ENCODE data around the gene CGB7. TPM values are rescaled to one million over a fixed set of nuclear protein-coding genes. Genes with fewer than 3 reads are reported as not detected.
"Not testable (repeated sequence)": the region's sequence is repeated elsewhere in the genome, so short reads cannot be mapped to it uniquely, and the experiment has no call there.

CGB7 gene
- total RNA-seq, 1 donor from 2014 or later: 1.1 TPM

DNA sequence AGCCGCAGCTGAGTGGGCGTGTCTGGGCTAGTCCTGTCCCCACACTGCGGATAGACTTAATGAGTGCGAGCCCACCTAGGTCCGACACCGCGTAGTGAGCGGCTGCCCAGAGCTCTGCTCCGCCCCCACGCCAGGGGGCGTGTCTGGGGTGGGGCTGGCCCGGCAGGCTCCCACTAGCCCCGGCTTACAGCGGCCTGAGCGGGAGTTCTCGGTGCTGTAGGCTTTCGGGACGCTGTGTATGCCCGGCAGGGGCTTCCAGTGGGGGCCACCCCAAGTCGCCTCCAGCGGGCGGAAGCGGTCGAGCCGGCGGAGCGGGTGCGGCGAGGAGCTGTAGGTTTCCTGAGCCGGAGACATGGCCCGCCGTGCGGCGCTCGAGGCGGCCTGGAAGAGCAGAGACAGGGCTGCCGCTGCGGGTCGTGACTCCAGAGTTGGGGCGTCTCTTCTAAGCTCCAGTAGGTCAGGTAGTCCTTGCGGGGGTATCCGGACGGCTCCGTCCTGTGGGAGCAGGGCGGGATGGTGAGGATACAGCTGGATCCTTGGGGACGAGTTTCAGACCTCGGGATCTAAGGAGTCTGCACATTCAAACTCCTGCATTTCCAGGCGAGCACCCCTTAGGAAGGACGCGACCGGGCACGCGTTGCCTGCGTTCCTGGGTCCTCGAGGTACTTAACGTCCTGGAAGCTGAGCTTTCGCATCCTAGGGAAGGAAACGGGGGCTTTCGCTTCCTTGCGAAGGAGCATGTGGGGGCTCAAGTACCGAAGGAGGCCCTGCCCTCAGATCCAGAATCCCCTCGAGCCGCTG, 1.2 kb downstream of the CGB7 start:
- TF ChIP-seq, protein P1, sequence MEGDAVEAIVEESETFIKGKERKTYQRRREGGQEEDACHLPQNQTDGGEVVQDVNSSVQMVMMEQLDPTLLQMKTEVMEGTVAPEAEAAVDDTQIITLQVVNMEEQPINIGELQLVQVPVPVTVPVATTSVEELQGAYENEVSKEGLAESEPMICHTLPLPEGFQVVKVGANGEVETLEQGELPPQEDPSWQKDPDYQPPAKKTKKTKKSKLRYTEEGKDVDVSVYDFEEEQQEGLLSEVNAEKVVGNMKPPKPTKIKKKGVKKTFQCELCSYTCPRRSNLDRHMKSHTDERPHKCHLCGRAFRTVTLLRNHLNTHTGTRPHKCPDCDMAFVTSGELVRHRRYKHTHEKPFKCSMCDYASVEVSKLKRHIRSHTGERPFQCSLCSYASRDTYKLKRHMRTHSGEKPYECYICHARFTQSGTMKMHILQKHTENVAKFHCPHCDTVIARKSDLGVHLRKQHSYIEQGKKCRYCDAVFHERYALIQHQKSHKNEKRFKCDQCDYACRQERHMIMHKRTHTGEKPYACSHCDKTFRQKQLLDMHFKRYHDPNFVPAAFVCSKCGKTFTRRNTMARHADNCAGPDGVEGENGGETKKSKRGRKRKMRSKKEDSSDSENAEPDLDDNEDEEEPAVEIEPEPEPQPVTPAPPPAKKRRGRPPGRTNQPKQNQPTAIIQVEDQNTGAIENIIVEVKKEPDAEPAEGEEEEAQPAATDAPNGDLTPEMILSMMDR (IDR thresholded peaks at IDR 0.05; ENCODE audit: insufficient read depth, low read length, severe bottlenecking): peak; percentile 43
- DNase-seq (ENCODE audit: low read depth) (peak; percentile 57), FAIRE-seq (peak; percentile 55)
- H3K27me3 ChIP-seq (ENCODE audit: control insufficient read depth, insufficient read depth, low read length): no peaks in the 10 kb centered on the region
- peak overlapping the region; percentile 57 for H3K4me3 ChIP-seq (ENCODE audit: low read depth, low read length)
- peaks cover 2% of the 10 kb centered on the region for H3K36me3 ChIP-seq (ENCODE audit: control insufficient read depth, insufficient read depth, low read length)

DNA sequence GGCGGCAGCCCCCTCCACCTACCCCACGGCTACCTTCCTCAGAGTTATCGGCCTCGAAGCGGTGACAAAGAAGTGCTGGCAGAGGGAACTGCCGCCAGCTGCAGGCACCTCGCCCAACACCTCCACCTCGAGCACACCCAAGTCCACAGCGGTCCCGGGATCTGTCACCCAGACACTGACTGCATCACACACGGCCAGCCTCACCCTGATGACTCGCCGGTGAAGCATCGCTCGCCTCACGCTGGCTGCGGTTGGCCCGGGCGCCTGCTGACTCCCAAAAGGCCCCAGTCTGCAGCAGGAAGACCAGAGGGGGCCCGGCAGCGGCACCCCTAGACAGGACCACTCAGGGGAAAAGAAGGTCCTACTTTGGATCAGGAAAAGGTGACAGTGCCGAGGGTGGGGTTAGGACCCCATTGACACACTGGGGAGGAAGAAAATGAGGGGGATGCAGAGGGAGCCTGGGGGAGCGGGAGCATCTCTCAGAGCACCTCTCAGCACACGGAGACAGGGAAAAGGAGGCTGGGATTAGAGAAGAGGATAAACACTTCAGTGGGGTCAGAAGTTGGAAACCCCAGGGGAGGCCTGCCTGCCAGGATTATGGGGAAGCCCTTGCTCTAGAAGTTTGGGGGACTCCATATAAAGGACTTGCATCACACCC, 7.0 kb downstream of the CGB7 start:
- DNase-seq (ENCODE audit: low read depth): peak; percentile 83
- FAIRE-seq; H3K27me3 ChIP-seq (ENCODE audit: control insufficient read depth, insufficient read depth, low read length); H3K36me3 ChIP-seq (ENCODE audit: control insufficient read depth, insufficient read depth, low read length); H3K4me3 ChIP-seq (ENCODE audit: low read depth, low read length): not testable (repeated sequence)

DNA sequence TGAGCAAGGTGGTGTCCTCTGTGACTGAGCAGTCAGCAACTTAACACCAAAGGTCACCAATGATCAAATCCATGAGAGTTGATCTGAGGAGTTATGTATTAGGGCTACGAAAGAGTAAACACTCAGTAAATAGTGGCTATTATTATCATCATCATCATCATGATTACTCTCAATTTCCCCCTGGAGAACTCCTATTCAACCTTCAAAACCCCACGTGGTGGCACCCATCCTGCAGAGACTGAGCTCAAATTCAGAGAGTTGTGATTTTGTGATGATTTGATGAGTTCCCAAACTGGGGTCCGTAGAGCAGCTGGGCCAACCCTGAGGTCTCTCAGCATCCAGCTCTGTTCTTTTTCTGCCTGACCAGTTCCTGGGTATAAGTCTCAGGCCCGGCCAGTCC, 7.7 kb downstream of the CGB7 start:
- FAIRE-seq; H3K36me3 ChIP-seq (ENCODE audit: control insufficient read depth, insufficient read depth, low read length); H3K4me3 ChIP-seq (ENCODE audit: low read depth, low read length); H3K27me3 ChIP-seq (ENCODE audit: control insufficient read depth, insufficient read depth, low read length); DNase-seq (ENCODE audit: low read depth): not testable (repeated sequence)

DNA sequence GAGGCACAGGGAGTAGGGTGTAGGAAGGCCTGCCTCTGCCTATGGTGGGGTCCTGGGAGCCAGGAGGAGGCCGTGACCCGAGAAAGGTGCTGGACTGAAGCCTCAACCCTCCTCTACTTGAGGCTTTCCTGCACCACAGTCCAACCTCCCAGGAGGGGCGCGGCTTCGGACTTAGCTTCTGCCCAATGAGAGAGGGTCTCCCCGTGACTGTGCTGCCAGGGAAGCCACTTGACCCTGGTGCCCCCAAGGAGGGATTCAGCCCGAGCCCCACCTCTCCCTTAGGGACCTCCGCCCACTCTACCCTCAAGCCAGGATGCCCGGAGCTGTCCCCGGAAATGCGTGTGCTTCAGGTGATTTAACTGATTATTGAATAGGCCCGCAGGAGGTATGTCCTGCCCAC, 8.5 kb downstream of the CGB7 start, which contains the start of gene CGB8:
CGB8 (minus strand) TSS at position 101 of the 400 bp plus-strand sequence. CDS start 372 bp downstream, outside the sequence.
- not testable (repeated sequence) for H3K36me3 ChIP-seq (ENCODE audit: control insufficient read depth, insufficient read depth, low read length); DNase-seq (ENCODE audit: low read depth); FAIRE-seq; H3K4me3 ChIP-seq (ENCODE audit: low read depth, low read length); H3K27me3 ChIP-seq (ENCODE audit: control insufficient read depth, insufficient read depth, low read length)

DNA sequence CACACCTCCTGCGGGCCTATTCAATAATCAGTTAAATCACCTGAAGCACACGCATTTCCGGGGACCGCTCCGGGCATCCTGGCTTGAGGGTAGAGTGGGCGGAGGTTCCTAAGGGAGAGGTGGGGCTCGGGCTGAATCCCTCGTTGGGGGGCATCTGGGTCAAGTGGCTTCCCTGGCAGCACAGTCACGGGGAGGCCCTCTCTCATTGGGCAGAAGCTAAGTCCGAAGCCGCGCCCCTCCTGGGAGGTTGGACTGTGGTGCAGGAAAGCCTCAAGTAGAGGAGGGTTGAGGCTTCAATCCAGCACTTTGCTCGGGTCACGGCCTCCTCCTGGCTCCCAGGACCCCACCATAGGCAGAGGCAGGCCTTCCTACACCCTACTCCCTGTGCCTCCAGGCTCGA, 14.0 kb downstream of the CGB7 start, which contains the start of gene CGB5:
CGB5 (plus strand) TSS at position 301 of the 400 bp plus-strand sequence. CDS start 362 bp downstream, outside the sequence.
- not testable (repeated sequence) for FAIRE-seq; H3K27me3 ChIP-seq (ENCODE audit: control insufficient read depth, insufficient read depth, low read length); H3K4me3 ChIP-seq (ENCODE audit: low read depth, low read length); DNase-seq (ENCODE audit: low read depth); H3K36me3 ChIP-seq (ENCODE audit: control insufficient read depth, insufficient read depth, low read length)

DNA sequence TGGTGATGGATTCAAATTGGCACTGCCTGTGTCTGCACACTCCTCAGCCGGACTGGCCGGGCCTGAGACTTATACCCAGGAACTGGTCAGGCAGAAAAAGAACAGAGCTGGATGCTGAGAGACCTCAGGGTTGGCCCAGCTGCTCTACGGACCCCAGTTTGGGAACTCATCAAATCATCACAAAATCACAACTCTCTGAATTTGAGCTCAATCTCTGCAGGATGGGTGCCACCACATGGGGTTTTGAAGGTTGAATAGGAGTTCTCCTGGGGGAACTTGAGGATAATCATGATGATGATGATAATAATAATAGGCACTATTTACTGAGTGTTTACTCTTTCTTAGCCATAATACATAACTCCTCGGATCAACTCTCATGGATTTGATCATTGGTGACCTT, 14.9 kb downstream of the CGB7 start:
- not testable (repeated sequence) for FAIRE-seq; H3K4me3 ChIP-seq (ENCODE audit: low read depth, low read length); H3K36me3 ChIP-seq (ENCODE audit: control insufficient read depth, insufficient read depth, low read length); DNase-seq (ENCODE audit: low read depth); H3K27me3 ChIP-seq (ENCODE audit: control insufficient read depth, insufficient read depth, low read length)

DNA sequence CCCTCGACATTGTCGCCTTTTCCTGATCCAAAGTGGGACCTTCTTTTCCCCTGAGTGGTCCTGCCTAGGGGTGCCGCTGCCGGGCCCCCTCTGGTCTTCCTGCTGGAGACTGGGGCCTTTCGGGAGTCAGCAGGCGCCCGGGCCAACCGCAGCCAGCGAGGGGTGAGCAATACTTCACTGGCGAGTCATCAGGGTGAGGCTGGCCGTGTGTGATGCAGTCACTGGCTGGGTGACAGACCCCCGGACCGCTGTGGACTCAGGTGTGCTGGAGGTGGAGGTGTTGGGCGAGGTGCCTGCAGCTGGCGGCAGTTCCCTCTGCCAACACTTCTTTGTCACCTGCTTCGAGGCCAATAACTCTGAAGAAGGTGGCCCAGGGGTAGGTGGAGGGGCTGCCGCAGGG, 15.4 kb downstream of the CGB7 start:
- TF ChIP-seq, protein P1 (IDR thresholded peaks at IDR 0.05; ENCODE audit: insufficient read depth, low read length, severe bottlenecking): no peak
- DNase-seq (ENCODE audit: low read depth) (peak; percentile 66), FAIRE-seq (no peak)
- H3K36me3 ChIP-seq (ENCODE audit: control insufficient read depth, insufficient read depth, low read length): no peaks in the 10 kb centered on the region
- H3K27me3 ChIP-seq (ENCODE audit: control insufficient read depth, insufficient read depth, low read length): no peaks in the 10 kb centered on the region
- H3K4me3 ChIP-seq (ENCODE audit: low read depth, low read length): no peak overlapping the region

DNA sequence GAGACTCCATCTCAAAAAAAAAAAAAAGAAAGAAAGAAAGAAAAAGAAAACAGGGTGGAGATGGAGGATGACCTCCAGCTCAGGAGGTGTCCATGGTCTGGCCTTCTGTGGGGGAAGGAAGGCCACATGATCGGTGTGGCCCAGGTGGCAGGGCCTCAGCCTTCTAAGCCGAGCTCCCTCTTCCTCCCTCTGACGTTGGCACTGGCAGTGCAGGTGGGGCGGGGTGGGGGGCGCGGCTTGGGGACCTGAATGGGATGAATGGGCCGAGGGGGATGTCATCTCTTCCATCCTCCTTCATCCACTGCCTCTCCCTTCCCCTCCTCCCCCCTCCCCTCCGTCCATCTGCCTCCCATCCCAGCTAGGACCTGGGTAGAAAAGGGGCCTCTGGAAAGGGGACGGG, 17.8 kb downstream of the CGB7 start:
- H3K27me3 ChIP-seq (ENCODE audit: control insufficient read depth, insufficient read depth, low read length); DNase-seq (ENCODE audit: low read depth); H3K36me3 ChIP-seq (ENCODE audit: control insufficient read depth, insufficient read depth, low read length); FAIRE-seq; H3K4me3 ChIP-seq (ENCODE audit: low read depth, low read length): not testable (repeated sequence)

DNA sequence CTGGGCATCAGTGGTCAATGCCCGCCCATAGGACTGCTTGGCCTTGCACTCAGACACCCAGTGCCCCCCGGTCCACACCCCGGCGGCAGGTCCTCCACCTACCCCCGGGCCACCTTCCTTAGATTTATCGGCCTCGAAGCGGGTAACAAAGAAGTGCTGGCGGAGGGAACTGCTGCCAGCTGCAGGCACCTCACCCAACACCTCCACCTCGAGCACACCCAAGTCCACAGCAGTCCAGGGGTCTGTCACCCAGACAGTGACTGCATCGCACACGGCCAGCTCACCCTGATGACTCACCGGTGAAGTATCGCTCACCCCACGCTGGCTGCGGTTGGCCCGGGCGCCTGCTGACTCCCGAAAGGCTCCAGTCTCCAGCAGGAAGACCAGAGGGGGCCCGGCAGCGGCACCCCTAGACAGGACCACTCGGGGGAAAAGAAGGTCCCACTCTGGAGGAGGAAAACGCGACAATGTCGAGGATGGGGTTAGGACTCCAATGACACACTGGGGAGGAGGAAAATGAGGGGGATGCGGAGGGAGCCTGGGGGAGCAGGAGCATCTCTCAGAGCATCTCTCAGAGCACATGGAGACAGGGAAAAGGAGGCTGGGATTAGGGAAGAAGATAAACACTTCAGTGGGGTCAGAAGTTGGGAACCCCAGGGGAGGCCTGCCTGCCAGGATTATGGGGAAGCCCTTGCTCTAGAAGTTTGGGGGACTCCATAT, 18.8 kb downstream of the CGB7 start:
- not testable (repeated sequence) for FAIRE-seq; H3K4me3 ChIP-seq (ENCODE audit: low read depth, low read length); H3K36me3 ChIP-seq (ENCODE audit: control insufficient read depth, insufficient read depth, low read length); H3K27me3 ChIP-seq (ENCODE audit: control insufficient read depth, insufficient read depth, low read length)
- DNase-seq (ENCODE audit: low read depth): peak; percentile 50

DNA sequence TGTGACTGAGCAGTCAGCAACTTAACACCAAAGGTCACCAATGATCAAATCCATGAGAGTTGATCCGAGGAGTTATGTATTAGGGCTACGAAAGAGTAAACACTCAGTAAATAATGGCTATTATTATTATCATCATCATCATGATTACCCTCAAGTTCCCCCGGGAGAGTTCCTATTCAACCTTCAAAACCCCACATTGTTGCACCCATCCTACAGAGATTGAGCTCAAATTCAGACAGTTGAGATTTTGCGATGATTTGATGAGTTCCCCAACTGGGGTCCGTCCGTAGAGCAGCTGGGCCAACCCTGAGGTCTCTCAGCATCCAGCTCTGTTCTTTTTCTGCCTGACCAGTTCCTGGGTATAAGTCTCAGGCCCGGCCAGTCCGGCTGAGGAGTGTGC, 19.4 kb downstream of the CGB7 start:
- DNase-seq (ENCODE audit: low read depth); H3K36me3 ChIP-seq (ENCODE audit: control insufficient read depth, insufficient read depth, low read length); FAIRE-seq; H3K4me3 ChIP-seq (ENCODE audit: low read depth, low read length); H3K27me3 ChIP-seq (ENCODE audit: control insufficient read depth, insufficient read depth, low read length): not testable (repeated sequence)
